Suprapubic skin (tissue), 4 donors: ENCODE results near the gene SRSF1.

Source experiments
- EP300 ChIP-seq: sonication (generic); formaldehyde crosslinking; IDR thresholded peaks from one replicate; pipeline ENCODE4 v1.6.1; 2017; ENCODE audit warnings: antibody characterized with exemption
- POLR2A ChIP-seq, 2 donors: fragments of 450-650 bp; IDR thresholded peaks; one replicate each; pipeline ENCODE4 v1.6.1; 2017; ENCODE audit warnings: antibody characterized with exemption in 2 of 2, mild to moderate bottlenecking in 2 of 2, moderate library complexity in 2 of 2
- POLR2AphosphoS5 ChIP-seq, 3 donors: sonication (generic); formaldehyde crosslinking; IDR thresholded peaks; one replicate each; pipeline ENCODE4 v1.6.1; 2017; ENCODE audit warnings: antibody characterized with exemption in 3 of 3
- TF ChIP-seq, protein P1 (sequence below), 2 donors: fragments of 200-600 bp in 1 of 2; fragments of 450-650 bp in 1 of 2; sonication (generic) in 1 of 2; IDR thresholded peaks; one replicate each; pipeline ENCODE4 v1.5.1; 2016 to 2019; ENCODE audit warnings: antibody characterized with exemption in 2 of 2, mild to moderate bottlenecking in 1 of 2, moderate library complexity in 1 of 2

DNA sequence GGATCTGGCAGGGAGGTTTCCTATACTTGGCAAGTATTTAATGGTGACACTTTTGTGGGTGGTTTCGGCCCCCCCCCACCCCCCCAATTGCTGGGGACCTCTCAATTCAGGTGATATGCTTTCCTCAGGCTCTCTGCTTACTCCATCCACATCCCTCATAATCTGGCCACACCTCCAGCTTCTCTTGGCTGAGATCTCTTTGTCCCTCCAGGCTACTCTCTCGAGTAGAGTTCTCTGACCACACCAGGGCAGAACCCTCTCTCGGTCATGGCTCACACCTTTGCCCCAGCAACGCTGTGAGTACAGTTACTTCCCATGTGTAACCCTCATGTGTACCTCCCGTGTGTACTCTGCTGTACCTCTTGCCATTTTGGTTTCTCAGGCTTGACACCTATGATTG, 34.1 kb upstream of the SRSF1 start:
- TF ChIP-seq POLR2AphosphoS5 (IDR thresholded peaks at IDR 0.05): no peak
- TF ChIP-seq, protein P1, sequence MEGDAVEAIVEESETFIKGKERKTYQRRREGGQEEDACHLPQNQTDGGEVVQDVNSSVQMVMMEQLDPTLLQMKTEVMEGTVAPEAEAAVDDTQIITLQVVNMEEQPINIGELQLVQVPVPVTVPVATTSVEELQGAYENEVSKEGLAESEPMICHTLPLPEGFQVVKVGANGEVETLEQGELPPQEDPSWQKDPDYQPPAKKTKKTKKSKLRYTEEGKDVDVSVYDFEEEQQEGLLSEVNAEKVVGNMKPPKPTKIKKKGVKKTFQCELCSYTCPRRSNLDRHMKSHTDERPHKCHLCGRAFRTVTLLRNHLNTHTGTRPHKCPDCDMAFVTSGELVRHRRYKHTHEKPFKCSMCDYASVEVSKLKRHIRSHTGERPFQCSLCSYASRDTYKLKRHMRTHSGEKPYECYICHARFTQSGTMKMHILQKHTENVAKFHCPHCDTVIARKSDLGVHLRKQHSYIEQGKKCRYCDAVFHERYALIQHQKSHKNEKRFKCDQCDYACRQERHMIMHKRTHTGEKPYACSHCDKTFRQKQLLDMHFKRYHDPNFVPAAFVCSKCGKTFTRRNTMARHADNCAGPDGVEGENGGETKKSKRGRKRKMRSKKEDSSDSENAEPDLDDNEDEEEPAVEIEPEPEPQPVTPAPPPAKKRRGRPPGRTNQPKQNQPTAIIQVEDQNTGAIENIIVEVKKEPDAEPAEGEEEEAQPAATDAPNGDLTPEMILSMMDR (IDR thresholded peaks at IDR 0.05): no peak
- TF ChIP-seq POLR2A (IDR thresholded peaks at IDR 0.05): no peak
- TF ChIP-seq EP300: no peak
